Activated CD4-positive, alpha-beta T cell treated with anti-CD3 and anti-CD28 coated beads for 36 hours (primary cell): Measurements from ENCODE around the gene RAB3B. TPM values are rescaled to one million over a fixed set of nuclear protein-coding genes. Genes with fewer than 3 reads are reported as not detected.
A peak's percentile ranks its signal among the peaks of the same experiment; 100 is the strongest.

Experiments used
- ATAC-seq: fragments of 200-7000 bp; cut with Tn5 transposase; one replicate; pipeline ENCODE4 v1.10.0; 2021; ENCODE audit warnings: mild to moderate bottlenecking, moderate library complexity
- CTCF ChIA-PET: fragments of 350-600 bp; sonication (Branson Sonifier 250); formaldehyde crosslinking; loops from one replicate; lab custom pipeline; 2021; ENCODE audit warnings: antibody characterized with exemption; lab: Charles Lee
- POLR2A ChIA-PET: fragments of 350-600 bp; sonication (Branson Sonifier 250); formaldehyde crosslinking; loops from one replicate; lab custom pipeline; 2021; ENCODE audit warnings: antibody characterized with exemption, inconsistent platforms; lab: Charles Lee
- DNase-seq: peaks from one replicate; pipeline ENCODE4 v3.0.0-alpha.2; 2020
- H3K27ac Mint-ChIP-seq: one replicate; pipeline ENCODE4 v1.8.0; 2021; ENCODE audit warnings: mixed read lengths
- H3K27me3 Mint-ChIP-seq: one replicate; pipeline ENCODE4 v1.8.0; 2021; ENCODE audit warnings: mixed read lengths
- H3K36me3 Mint-ChIP-seq: one replicate; pipeline ENCODE4 v1.8.0; 2021; ENCODE audit warnings: low read depth, mixed read lengths
- H3K4me1 Mint-ChIP-seq: one replicate; pipeline ENCODE4 v1.8.0; 2021; ENCODE audit warnings: mixed read lengths
- H3K4me3 Mint-ChIP-seq: one replicate; pipeline ENCODE4 v1.8.0; 2021; ENCODE audit warnings: mild to moderate bottlenecking, moderate library complexity, mixed read lengths
- H3K9me3 Mint-ChIP-seq: one replicate; pipeline ENCODE4 v1.8.0; 2021; ENCODE audit warnings: low read depth, mixed read lengths
- intact Hi-C, 2 experiments: fragments of 100-400 bp; cut with DNase I in 1 of 2; cut with micrococcal nuclease in 1 of 2; formaldehyde crosslinking; loops; one replicate each; pipeline versions ENCODE4 v1.14.2 to v1.15.1; 2022 to 2024; cut with DNase I, micrococcal nuclease
- total RNA-seq, 2 experiments: library from RNA; stranded (reverse); gene quantifications; one replicate each; pipeline ENCODE4 v1.2.3, GENCODE V29; 2021

Gene RAB3B
- total RNA-seq, 2 experiments from 2014 or later = 0.07 to 0.11 TPM

DNA sequence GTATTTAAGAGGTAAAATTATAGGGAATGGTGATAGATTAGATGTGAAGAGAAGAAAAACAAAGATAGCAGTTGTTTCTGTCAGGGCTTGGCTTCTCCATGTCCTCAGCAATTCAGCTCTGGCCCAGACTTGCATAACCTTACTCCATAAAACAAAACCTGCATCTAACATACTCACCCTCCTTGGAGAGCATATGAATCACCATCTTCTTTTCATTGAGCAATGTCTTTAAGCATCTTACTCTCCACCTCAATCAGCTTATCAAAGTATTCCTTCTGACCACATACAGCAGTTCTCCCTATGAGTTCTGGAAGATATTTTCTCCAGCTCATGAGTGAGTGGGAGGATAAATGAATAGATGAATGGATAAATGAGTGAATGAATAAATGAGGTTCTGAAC is 49.0 kb downstream of the RAB3B start:
- H3K27ac Mint-ChIP-seq = no peak overlapping the region

DNA sequence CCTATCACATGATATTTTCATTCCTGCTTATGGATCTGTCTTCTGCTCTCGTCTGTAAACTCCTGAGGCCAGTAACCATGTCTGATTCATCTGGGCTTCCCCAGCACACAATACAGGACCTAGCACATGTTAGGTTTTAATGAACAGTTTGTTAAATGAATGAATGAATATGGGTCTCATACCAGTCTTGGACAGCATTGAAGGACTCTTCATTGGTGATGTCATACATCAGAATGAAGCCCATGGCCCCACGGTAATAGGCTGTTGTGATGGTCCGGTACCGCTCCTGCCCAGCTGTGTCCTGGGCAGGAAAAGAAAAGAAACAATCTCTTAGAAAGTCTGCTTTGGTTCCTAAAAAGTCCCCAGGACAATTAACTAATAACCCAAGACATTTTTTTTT is 53.4 kb downstream of the RAB3B start:
- POLR2A ChIA-PET = no interaction called here
- no peak overlapping the region for H3K27ac Mint-ChIP-seq
- H3K9me3 Mint-ChIP-seq = peaks cover 8% of the 10 kb centered on the region
- intact Hi-C loops = no loop called here
- H3K4me1 Mint-ChIP-seq = no peaks in the 10 kb centered on the region
- H3K36me3 Mint-ChIP-seq = no peaks in the 10 kb centered on the region
- no peak overlapping the region for H3K4me3 Mint-ChIP-seq
- no peak for DNase-seq
- no peaks in the 10 kb centered on the region for H3K27me3 Mint-ChIP-seq
- CTCF ChIA-PET = no interaction called here
- no peak for ATAC-seq

More for the DNA sequence above, 49.0 kb downstream of the RAB3B start:
- H3K4me3 Mint-ChIP-seq = no peak overlapping the region
- no peaks in the 10 kb centered on the region for H3K36me3 Mint-ChIP-seq
- ATAC-seq (no peak), DNase-seq (no peak)
- H3K27me3 Mint-ChIP-seq = no peaks in the 10 kb centered on the region
- intact Hi-C loops = no loop called here
- peaks cover 8% of the 10 kb centered on the region for H3K9me3 Mint-ChIP-seq
- H3K4me1 Mint-ChIP-seq = no peaks in the 10 kb centered on the region
- ChIA-PET POLR2A (no interaction called here), CTCF (interaction anchor here (0.6 to 1.0 kb wide), 2 partner anchors 9 to 60 kb away, joined by 3 read pairs; no protein-coding TSS in a partner anchor)

DNA sequence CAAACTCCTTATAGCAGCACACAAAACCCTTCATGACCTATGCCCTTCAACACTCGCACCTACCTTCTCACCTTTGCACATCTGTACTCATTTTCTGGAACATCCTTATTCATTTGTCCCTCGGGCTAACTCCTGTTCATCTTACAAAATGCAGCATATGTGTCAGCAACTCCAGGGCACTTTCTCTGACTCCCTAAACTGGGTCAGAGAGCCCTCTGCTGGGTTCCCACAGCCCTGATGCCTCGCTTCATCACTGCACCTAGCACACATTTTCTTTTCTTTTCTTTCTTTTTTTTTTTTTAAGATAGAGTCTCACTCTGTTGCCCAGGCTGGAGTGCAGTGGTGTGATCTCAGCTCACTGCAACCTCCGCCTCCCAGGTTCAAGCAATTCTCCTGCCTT is 54.0 kb downstream of the RAB3B start:
- ChIA-PET CTCF (no interaction called here), POLR2A (no interaction called here)
- ATAC-seq (no peak), DNase-seq (peak; percentile 9)
- Mint-ChIP-seq H3K36me3 (no peaks in the 10 kb centered on the region), H3K4me1 (no peaks in the 10 kb centered on the region), H3K4me3 (no peak overlapping the region), H3K9me3 (peaks cover 6% of the 10 kb centered on the region), H3K27me3 (no peaks in the 10 kb centered on the region), H3K27ac (no peak overlapping the region)
- intact Hi-C loops = no loop called here

DNA sequence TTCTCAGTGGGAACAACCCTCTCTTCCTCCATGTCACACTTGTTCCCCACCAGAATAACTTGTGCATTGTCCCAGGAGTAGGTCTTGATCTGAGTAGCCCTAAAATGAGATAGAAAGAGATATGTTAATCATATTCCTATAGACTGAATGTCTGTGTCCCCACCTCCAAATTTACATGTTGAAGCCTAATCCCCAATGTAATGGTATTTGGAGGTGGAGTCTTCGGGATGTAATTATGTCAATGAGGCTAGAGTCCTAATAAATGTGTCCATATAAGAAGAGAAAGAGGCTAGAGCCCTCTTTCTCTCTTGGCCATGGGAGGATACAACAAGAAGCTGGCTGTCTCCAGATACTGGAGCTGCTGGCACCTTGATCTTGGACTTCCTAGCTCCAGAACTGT is 57.2 kb downstream of the RAB3B start:
- intact Hi-C loops = no loop called here
- Mint-ChIP-seq H3K27ac (no peak overlapping the region), H3K9me3 (no peaks in the 10 kb centered on the region), H3K4me1 (no peaks in the 10 kb centered on the region), H3K27me3 (peaks cover 3% of the 10 kb centered on the region), H3K4me3 (no peak overlapping the region), H3K36me3 (no peaks in the 10 kb centered on the region)
- ATAC-seq (no peak), DNase-seq (no peak)
- CTCF ChIA-PET = interaction anchor here (0.9 to 1.3 kb wide), 2 partner anchors 8 kb away, joined by 3 read pairs; no protein-coding TSS in a partner anchor
- POLR2A ChIA-PET = interaction anchor here (1.1 kb wide), 1 partner anchor 65 kb away, joined by 3 read pairs; no protein-coding TSS in a partner anchor

DNA sequence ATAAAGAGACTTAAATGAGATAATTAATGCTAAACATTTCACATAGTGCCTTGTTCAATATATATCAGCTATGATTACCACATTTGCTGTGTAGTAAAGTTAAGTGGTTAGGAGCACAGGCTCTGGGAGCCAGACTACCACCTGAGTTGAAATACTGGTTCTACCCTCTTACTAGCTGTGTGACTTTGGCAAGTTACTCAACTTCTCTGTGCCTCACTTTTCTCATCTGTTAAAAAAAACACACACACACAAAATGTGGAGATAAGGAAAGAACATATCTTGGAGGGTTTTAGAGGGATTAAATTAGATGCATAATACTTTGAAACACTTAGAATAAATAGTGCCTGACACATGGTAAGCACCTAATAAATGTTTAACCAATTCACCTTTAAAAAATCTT is 60.2 kb downstream of the RAB3B start:
- ChIA-PET CTCF (interaction anchor here (2.1 kb wide), 1 partner anchor 34 kb away, joined by 8 read pairs; no protein-coding TSS in a partner anchor), POLR2A (no interaction called here)
- Mint-ChIP-seq H3K9me3 (no peaks in the 10 kb centered on the region), H3K27me3 (peaks cover 3% of the 10 kb centered on the region), H3K27ac (no peak overlapping the region), H3K4me1 (no peaks in the 10 kb centered on the region), H3K36me3 (no peaks in the 10 kb centered on the region), H3K4me3 (no peak overlapping the region)
- DNase-seq = no peak
- ATAC-seq = no peak
- intact Hi-C loops = no loop called here

DNA sequence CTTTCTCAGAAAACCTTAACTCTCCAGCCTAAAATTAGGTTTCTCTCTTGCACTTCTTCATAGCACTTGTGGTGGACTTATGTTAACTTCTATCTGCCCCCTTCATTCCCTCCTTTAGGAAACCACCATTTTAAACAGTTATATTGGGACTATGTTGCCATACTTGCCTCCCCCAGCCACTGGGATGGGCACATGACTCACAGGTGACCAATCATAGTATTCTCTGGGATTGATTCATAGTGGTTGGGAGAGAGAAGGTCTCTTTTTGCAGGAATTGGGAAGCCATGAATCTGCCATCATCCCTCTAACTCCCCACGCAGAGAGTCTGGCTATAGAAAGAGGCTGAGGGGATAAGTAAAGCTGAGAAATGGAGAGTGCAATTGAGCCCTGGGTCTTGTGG is 61.6 kb downstream of the RAB3B start:
- ATAC-seq = no peak
- intact Hi-C loops = no loop called here
- ChIA-PET POLR2A (interaction anchor here (0.6 kb wide), 1 partner anchor 137 kb away, joined by 3 read pairs; no protein-coding TSS in a partner anchor), CTCF (interaction anchor here (0.6 to 1.2 kb wide), 2 partner anchors 17 to 26 kb away, joined by 3 read pairs; no protein-coding TSS in a partner anchor)
- no peak for DNase-seq
- Mint-ChIP-seq H3K9me3 (no peaks in the 10 kb centered on the region), H3K36me3 (no peaks in the 10 kb centered on the region), H3K27ac (no peak overlapping the region), H3K4me3 (no peak overlapping the region), H3K27me3 (peaks cover 3% of the 10 kb centered on the region), H3K4me1 (no peaks in the 10 kb centered on the region)

DNA sequence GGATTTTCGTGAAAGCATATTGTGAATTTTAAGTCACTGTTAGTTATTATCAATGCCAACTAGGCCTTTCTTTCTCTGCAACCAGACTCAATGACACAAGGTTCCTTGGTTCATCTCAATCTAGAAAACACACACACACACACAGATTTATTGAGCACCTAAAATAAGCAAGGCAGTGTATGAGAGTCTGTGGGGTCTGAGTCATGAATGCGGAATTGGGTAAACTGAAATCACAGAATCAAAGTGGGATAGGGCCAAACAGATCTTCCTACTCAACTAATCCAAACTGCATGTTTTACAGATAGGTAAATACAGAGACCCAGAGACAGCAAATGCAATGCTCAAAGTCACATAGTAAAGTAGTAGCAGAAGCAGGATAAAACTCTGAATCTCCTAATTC is 63.5 kb downstream of the RAB3B start:
- Mint-ChIP-seq H3K27me3 (peaks cover 4% of the 10 kb centered on the region), H3K4me3 (no peak overlapping the region), H3K4me1 (no peaks in the 10 kb centered on the region), H3K36me3 (no peaks in the 10 kb centered on the region), H3K27ac (no peak overlapping the region), H3K9me3 (no peaks in the 10 kb centered on the region)
- CTCF ChIA-PET = interaction anchor here (0.6 to 3.4 kb wide), 3 partner anchors 30 to 742 kb away, joined by 3 to 20 read pairs (median 4); partner anchors contain the start of gene BTF3L4
- no peak for ATAC-seq
- no peak for DNase-seq
- intact Hi-C loops = loop anchor here in 1 of 2 experiments (2.0 kb wide), 1 partner anchor 64 kb away; the partner anchor contains the start of gene RAB3B
- POLR2A ChIA-PET = interaction anchor here (0.5 kb wide), 1 partner anchor 129 kb away, joined by 3 read pairs; the partner anchor contains the start of gene BTF3L4

DNA sequence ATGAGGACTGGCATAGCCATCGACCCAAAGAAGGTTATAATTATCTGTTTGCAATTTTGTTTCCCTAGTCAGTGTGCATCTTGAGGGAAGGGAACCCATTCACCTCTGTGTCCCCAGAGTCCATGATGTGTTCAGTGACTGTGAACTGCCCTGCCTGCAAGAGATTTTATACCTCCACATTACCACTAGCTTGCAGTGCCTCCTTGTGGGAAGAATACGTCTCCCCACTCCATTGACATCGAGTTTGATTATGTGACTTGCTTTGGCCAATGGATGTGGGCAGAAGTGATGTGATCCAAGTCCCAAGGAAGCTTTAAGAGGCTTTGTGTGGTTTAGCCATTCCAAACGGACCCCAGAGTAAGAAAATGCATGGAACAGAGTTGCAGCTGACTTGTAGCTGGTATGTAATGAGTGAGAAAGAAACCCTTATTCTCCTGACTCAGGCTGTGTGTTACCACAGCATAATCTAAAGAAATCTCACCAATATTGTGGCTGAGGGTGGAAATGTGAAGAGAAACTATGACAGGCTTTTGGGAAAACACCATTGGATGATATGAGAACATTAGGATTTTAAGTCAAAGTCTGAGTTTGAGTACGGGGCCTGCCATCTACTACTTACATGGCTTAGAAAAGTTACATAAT is 64.2 kb downstream of the RAB3B start:
- Mint-ChIP-seq H3K4me1 (peaks cover 2% of the 10 kb centered on the region), H3K27me3 (peaks cover 4% of the 10 kb centered on the region), H3K4me3 (no peak overlapping the region), H3K9me3 (no peaks in the 10 kb centered on the region), H3K27ac (no peak overlapping the region), H3K36me3 (no peaks in the 10 kb centered on the region)
- peak; percentile 44 for ATAC-seq
- peak; percentile 18 for DNase-seq
- intact Hi-C loops = loop anchor here in 1 of 2 experiments (2.0 kb wide), 1 partner anchor 65 kb away; the partner anchor contains the start of gene RAB3B
- ChIA-PET CTCF (interaction anchor here (0.6 to 3.4 kb wide), 5 partner anchors 8 to 743 kb away, joined by 3 to 20 read pairs (median 4); no protein-coding TSS in a partner anchor), POLR2A (interaction anchor here (0.6 kb wide), 1 partner anchor 48 kb away, joined by 3 read pairs; the partner anchor contains the start of gene NRDC)

DNA sequence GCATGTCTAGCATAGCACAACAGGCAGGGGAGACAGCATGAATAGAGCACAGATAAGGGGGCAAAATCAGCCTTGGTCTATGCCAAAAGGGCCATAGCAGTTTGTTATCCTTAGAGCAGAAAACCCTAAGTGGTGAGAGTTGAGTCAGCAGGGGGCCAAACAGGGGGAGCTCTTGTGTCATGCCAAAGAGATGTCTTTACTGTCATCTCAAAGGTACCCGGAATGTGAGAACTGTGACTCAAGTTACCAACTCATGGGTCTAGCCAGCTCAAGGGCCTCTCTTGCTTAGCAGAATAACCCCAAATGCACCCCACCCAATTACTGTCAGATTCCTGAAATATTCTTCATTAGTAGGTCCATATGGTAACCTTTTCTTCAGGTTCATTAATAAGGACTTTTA is 66.0 kb downstream of the RAB3B start:
- ATAC-seq (peak; percentile 90), DNase-seq (peak; percentile 72)
- H3K27me3 Mint-ChIP-seq = peaks cover 4% of the 10 kb centered on the region
- H3K36me3 Mint-ChIP-seq = no peaks in the 10 kb centered on the region
- H3K4me3 Mint-ChIP-seq = no peak overlapping the region
- H3K4me1 Mint-ChIP-seq = peaks cover 2% of the 10 kb centered on the region
- intact Hi-C loops = no loop called here
- H3K27ac Mint-ChIP-seq = no peak overlapping the region
- ChIA-PET CTCF (interaction anchor here (0.6 to 3.4 kb wide), 7 partner anchors 9 to 77 kb away, joined by 3 to 20 read pairs (median 3); partner anchors contain the start of gene RAB3B), POLR2A (interaction anchor here (0.5 kb wide), 1 partner anchor 26 kb away, joined by 4 read pairs; no protein-coding TSS in a partner anchor)
- H3K9me3 Mint-ChIP-seq = no peaks in the 10 kb centered on the region

DNA sequence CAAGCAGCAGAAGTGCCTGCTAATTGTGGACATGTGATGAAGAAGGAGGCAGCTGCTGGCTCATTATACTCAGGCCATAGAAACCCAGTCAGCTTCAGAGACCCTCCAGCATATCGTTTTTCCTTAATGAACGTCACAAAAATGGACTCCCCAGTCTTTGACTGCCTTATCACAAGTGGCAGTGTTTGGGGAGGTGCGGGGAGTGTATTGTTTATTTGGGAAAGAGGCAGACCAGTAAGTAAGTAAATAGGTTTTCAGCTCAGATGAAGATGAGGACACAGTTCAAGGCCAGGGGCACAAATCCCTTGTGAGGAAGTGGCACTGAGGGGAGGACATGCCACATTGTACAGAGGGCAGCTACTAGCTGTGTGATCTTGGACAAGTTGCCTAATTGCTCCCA is 68.5 kb downstream of the RAB3B start:
- H3K27me3 Mint-ChIP-seq = peaks cover 5% of the 10 kb centered on the region
- no peaks in the 10 kb centered on the region for H3K36me3 Mint-ChIP-seq
- intact Hi-C loops = no loop called here
- DNase-seq (no peak), ATAC-seq (no peak)
- H3K4me3 Mint-ChIP-seq = no peak overlapping the region
- H3K9me3 Mint-ChIP-seq = no peaks in the 10 kb centered on the region
- ChIA-PET POLR2A (no interaction called here), CTCF (interaction anchor here (0.9 kb wide), 1 partner anchor 8 kb away, joined by 3 read pairs; no protein-coding TSS in a partner anchor)
- peaks cover 2% of the 10 kb centered on the region for H3K4me1 Mint-ChIP-seq
- H3K27ac Mint-ChIP-seq = no peak overlapping the region

DNA sequence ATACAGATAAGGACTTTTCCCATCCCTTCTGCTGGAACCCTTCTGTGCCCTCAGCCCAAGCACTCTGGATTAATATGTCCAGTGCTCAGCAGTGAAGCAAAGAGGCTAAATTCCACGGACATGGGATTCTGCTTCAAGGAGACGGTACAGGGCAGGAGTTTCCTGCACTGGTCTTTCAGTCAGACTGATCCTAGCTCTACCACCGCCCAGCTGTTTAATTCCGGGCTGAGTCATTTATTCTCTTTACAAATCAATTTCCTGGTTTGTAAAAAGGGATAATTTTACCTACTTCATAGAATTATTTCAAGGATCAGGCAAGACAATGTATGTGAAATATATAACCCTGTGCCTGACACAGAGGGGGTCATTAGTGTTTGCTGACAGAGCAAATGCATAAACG is 70.4 kb downstream of the RAB3B start:
- intact Hi-C loops = no loop called here
- ATAC-seq (no peak), DNase-seq (no peak)
- no peaks in the 10 kb centered on the region for H3K36me3 Mint-ChIP-seq
- no peaks in the 10 kb centered on the region for H3K9me3 Mint-ChIP-seq
- H3K4me1 Mint-ChIP-seq = peaks cover 2% of the 10 kb centered on the region
- H3K27ac Mint-ChIP-seq = no peak overlapping the region
- H3K27me3 Mint-ChIP-seq = peaks cover 7% of the 10 kb centered on the region
- ChIA-PET POLR2A (no interaction called here), CTCF (no interaction called here)
- H3K4me3 Mint-ChIP-seq = no peak overlapping the region
